Astrocyte of the hippocampus (primary cell): ENCODE data around the gene MPPE1.
"Not testable (repeated sequence)": the region's sequence is repeated elsewhere in the genome, so short reads cannot be mapped to it uniquely, and the experiment has no call there.

ENCODE experiments used
- DNase-seq: peaks from one replicate; pipeline ENCODE4 v3.0.0; 2011; ENCODE audit warnings: low read depth, low spot score

The MPPE1 gene

GRCh38 chr18:11857177-11857887 is 50.8 kb downstream of the MPPE1 start:
- DNase-seq, result peak; percentile 94

GRCh38 chr18:11854554-11854953 is 53.6 kb downstream of the MPPE1 start:
- not testable (repeated sequence) for DNase-seq

GRCh38 chr18:11851806-11852337 is 56.2 kb downstream of the MPPE1 start:
- peak; percentile 64 for DNase-seq

GRCh38 chr18:11851146-11851805 is 56.8 kb downstream of the MPPE1 start, which contains the start of gene CHMP1B:
TSS of gene CHMP1B (plus strand) at chr18:11851413. CDS start at chr18:11851512, 99 bp downstream.
- peak; percentile 99 for DNase-seq

DNA sequence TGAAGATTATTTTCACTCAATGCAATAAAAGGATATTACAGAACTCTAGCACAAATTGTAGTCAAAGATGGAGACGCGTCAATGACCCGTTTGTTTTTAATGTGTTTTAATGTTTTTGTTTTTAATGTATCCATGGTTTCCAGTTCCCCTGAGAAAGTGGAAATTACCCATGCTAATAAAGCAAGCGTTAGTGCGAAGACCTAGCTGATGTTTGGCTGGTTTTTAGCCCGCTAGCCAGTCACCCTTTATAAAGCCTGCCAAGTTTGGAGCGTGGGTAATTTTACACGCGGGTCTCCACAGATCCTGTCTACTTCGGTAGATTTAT is 57.3 kb downstream of the MPPE1 start:
- no peak for DNase-seq

- peak; percentile 96 for DNase-seq
These were observed 58.1 kb downstream of the MPPE1 start for GRCh38 chr18:11849841-11850634.

- no peak for DNase-seq
These were observed 58.8 kb downstream of the MPPE1 start for GRCh38 chr18:11849279-11849678.

- DNase-seq, result no peak
These were observed 60.3 kb downstream of the MPPE1 start for GRCh38 chr18:11847811-11848210.

- DNase-seq, result no peak
These were observed 62.5 kb downstream of the MPPE1 start for GRCh38 chr18:11845654-11846053.

GRCh38 chr18:11844436-11844835 is 63.7 kb downstream of the MPPE1 start:
- DNase-seq, result no peak

DNA sequence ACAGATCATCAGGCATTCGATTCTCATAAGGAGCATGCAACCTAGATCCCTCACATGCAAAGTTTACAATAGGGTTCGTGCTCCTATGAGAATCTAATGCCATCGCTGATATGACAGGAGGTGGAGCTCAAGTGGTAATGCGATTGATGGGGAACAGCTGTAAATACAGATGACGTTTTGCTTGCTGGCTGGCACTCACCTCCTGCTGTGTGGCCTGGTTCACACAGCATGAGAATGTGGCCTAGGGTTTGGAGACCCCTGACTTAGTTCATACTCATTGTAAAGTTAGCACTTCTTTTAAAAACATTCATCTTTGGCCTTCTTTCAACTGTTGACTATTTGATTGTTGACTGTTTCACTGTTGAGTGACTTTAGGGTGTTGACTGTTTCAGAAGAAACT is 65.6 kb downstream of the MPPE1 start:
- no peak for DNase-seq

GRCh38 chr18:11840493-11840892 is 67.6 kb downstream of the MPPE1 start:
- DNase-seq, result no peak

GRCh38 chr18:11839556-11839955 is 68.6 kb downstream of the MPPE1 start:
- DNase-seq, result no peak

DNA sequence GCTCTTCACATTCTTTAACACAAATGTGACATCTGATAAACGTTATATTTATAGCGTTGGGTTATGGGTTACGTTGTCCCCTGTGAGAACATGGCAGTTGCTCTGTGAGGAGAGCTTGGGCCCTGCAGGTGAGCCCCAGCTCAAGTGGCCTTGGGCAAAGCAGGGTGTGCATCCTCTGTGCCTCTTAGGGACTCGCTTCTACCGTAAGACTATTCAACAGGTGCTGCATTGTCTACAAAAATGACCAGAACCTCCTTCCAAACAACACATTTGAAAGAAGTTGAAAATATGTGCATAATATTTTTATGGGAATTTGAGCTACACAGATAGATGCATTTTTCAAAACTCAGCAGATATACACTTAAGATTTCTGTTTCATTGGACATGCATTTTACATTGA is 73.3 kb downstream of the MPPE1 start:
- DNase-seq, result no peak
